GM23248 (cell line): Measurements from ENCODE around the gene VWF.

Experiments
- EZH2 ChIP-seq: fragments of 200-600 bp; sonication (generic); IDR thresholded peaks from 2 replicates; pipeline ENCODE4 v1.6.1; 2018; ENCODE audit warnings: antibody characterized with exemption, mild to moderate bottlenecking; ENCODE audit not compliant: insufficient read depth, poor library complexity, severe bottlenecking
- EZH2phosphoT487 ChIP-seq: fragments of 200-600 bp; sonication (generic); IDR thresholded peaks from 2 replicates; pipeline ENCODE4 v1.6.1; 2018; ENCODE audit warnings: antibody characterized with exemption, moderate library complexity, mild to moderate bottlenecking, low read depth; ENCODE audit not compliant: insufficient read depth

GRCh38 chr12:6061660-6062059 is 62.8 kb downstream of the VWF start:
- TF ChIP-seq EZH2 (no peak), EZH2phosphoT487 (no peak)
